Measurements from ENCODE around the gene LIN28A. TPM values are rescaled to one million over a fixed set of nuclear protein-coding genes. Genes with fewer than 3 reads are reported as not detected.
"Not testable (repeated sequence)": the region's sequence is repeated elsewhere in the genome, so short reads cannot be mapped to it uniquely, and the experiment has no call there.

LIN28A gene
- total RNA-seq, 1 donor from 2014 or later: 80.2 TPM

GRCh38 chr1:26373281-26373680 is 37.3 kb upstream of the LIN28A start:
- no peaks in the 10 kb centered on the region for H3K36me3 Mint-ChIP-seq (ENCODE audit: insufficient read depth)
- TF ChIP-seq, protein P1, sequence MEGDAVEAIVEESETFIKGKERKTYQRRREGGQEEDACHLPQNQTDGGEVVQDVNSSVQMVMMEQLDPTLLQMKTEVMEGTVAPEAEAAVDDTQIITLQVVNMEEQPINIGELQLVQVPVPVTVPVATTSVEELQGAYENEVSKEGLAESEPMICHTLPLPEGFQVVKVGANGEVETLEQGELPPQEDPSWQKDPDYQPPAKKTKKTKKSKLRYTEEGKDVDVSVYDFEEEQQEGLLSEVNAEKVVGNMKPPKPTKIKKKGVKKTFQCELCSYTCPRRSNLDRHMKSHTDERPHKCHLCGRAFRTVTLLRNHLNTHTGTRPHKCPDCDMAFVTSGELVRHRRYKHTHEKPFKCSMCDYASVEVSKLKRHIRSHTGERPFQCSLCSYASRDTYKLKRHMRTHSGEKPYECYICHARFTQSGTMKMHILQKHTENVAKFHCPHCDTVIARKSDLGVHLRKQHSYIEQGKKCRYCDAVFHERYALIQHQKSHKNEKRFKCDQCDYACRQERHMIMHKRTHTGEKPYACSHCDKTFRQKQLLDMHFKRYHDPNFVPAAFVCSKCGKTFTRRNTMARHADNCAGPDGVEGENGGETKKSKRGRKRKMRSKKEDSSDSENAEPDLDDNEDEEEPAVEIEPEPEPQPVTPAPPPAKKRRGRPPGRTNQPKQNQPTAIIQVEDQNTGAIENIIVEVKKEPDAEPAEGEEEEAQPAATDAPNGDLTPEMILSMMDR (IDR thresholded peaks at IDR 0.05; ENCODE audit: unreplicated experiment): no peak
- H3K4me1 Mint-ChIP-seq (ENCODE audit: low read depth): no peaks in the 10 kb centered on the region
- no peak overlapping the region for H3K4me3 Mint-ChIP-seq (ENCODE audit: low read depth)
- no peak overlapping the region for H3K27ac Mint-ChIP-seq
- peaks cover 14% of the 10 kb centered on the region for H3K27me3 Mint-ChIP-seq
- DNase-seq (ENCODE audit: low spot score, unreplicated experiment): no peak
- H3K9me3 Mint-ChIP-seq (ENCODE audit: low read depth): no peaks in the 10 kb centered on the region

DNA sequence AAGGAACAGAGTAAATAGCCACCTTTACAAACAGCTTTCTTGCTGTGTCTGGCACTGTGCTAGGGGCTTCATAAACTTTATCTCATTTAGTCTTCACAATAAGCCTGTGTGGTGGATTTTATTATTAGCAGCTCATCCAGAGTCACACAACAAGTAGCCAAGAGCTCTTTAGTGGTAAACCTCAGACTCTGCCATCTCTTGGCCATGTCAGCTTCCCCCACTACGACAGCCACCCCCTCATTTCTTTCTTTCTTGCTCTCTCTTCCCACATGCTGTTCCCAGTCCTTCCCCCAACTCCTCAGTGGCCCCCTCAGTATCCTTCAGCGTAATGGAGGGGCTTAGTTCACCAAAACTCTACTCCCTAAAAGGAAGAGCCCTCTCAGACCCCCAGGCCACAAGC is 36.8 kb upstream of the LIN28A start:
- Mint-ChIP-seq H3K4me1 (ENCODE audit: low read depth) (no peaks in the 10 kb centered on the region), H3K36me3 (ENCODE audit: insufficient read depth) (no peaks in the 10 kb centered on the region), H3K4me3 (ENCODE audit: low read depth) (no peak overlapping the region), H3K9me3 (ENCODE audit: low read depth) (no peaks in the 10 kb centered on the region), H3K27ac (no peak overlapping the region), H3K27me3 (peaks cover 14% of the 10 kb centered on the region)
- no peak for DNase-seq (ENCODE audit: low spot score, unreplicated experiment)
- TF ChIP-seq, protein P1 (IDR thresholded peaks at IDR 0.05; ENCODE audit: unreplicated experiment): no peak

DNA sequence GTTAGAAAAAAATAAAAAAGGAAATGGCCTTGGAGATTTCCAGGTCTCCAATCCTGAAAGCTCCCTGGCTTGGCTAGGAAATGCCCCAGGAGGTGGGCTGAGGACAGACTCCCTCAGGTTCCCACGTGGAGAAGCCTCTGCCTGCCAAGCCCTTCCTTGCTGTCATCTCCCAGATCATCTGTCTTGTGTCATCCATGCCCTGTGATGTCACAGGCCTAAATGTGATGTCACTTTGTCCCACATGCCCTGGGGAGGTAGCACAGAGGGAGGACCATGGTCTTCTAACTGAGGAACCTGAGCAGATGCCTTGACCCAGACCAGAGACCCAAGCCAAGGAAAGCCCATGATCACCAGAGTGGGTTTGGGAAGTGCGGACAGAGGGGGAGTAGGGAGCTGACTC is 36.3 kb upstream of the LIN28A start:
- not testable (repeated sequence) for H3K4me3 Mint-ChIP-seq (ENCODE audit: low read depth); H3K9me3 Mint-ChIP-seq (ENCODE audit: low read depth); H3K27ac Mint-ChIP-seq; H3K4me1 Mint-ChIP-seq (ENCODE audit: low read depth); H3K36me3 Mint-ChIP-seq (ENCODE audit: insufficient read depth); DNase-seq (ENCODE audit: low spot score, unreplicated experiment)
- H3K27me3 Mint-ChIP-seq: peaks cover 14% of the 10 kb centered on the region

GRCh38 chr1:26375081-26375480 is 35.5 kb upstream of the LIN28A start:
- Mint-ChIP-seq H3K36me3 (ENCODE audit: insufficient read depth) (no peaks in the 10 kb centered on the region), H3K4me1 (ENCODE audit: low read depth) (no peaks in the 10 kb centered on the region), H3K4me3 (ENCODE audit: low read depth) (no peak overlapping the region), H3K27me3 (peaks cover 14% of the 10 kb centered on the region), H3K9me3 (ENCODE audit: low read depth) (no peaks in the 10 kb centered on the region), H3K27ac (no peak overlapping the region)
- no peak for DNase-seq (ENCODE audit: low spot score, unreplicated experiment)
- TF ChIP-seq, protein P1 (IDR thresholded peaks at IDR 0.05; ENCODE audit: unreplicated experiment): no peak

DNA sequence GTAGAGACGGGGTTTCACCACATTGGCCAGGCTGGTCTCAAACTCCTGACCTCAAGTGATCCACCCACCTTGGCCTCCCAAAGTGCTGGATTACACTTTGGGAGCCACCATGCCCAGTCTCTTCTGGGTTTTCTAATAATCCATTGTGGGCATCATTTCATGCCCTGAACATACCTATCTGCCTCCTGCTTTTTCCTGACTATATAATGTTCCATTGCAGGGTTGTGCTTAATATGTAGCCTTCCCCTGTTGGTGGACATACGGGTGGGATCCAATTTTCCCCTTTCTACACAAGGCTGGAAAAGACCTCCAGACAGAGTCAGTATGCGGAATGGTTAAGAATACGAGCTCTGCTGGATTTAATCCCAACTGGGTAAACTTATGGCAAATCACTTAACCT is 34.6 kb upstream of the LIN28A start:
- TF ChIP-seq, protein P1 (IDR thresholded peaks at IDR 0.05; ENCODE audit: unreplicated experiment): no peak
- DNase-seq (ENCODE audit: low spot score, unreplicated experiment): no peak
- no peaks in the 10 kb centered on the region for H3K4me1 Mint-ChIP-seq (ENCODE audit: low read depth)
- peaks cover 11% of the 10 kb centered on the region for H3K27me3 Mint-ChIP-seq
- H3K4me3 Mint-ChIP-seq (ENCODE audit: low read depth): no peak overlapping the region
- H3K27ac Mint-ChIP-seq: no peak overlapping the region
- H3K36me3 Mint-ChIP-seq (ENCODE audit: insufficient read depth): no peaks in the 10 kb centered on the region
- H3K9me3 Mint-ChIP-seq (ENCODE audit: low read depth): no peaks in the 10 kb centered on the region

DNA sequence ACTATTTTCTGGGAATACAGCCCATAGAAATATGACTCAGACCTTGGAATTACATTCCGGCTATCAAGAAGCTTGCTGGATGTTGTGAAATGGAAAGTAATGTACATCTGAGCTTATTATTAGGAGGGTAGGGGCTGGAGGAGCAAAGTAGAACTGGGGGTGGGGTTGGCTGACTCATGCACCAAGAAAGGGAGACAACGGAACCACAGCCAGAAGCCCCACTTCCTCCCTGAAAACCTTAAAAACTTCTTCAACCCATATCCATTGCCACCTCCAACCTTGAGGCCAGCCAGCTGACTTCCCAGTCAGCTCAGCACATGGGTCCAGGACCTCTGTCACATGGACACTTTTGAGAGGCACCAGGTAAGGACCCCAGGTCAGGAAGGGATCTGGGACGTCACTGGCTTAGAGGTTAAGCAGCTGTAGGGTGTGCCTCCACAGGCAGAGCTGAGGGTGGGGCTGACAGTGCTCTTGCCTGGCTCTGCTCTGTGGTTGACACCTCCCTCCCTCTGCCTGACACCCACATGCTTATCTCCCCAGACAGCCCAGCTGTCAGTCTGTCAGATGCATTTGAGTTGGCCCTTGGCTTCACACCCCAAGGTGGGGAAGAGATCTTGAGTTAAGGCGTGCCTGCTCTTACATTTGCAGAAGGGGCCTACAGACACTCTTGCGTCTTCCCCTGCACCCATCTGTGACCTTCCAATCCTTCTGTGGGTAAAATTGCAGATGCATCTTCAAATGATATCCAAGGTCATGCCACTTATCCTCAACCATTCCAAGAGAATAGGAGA is 32.3 kb upstream of the LIN28A start:
- DNase-seq (ENCODE audit: low spot score, unreplicated experiment): no peak
- H3K4me3 Mint-ChIP-seq (ENCODE audit: low read depth): no peak overlapping the region

More for the DNA sequence above, 32.3 kb upstream of the LIN28A start:
- H3K4me1 Mint-ChIP-seq (ENCODE audit: low read depth): no peaks in the 10 kb centered on the region
- no peak overlapping the region for H3K27ac Mint-ChIP-seq
- no peaks in the 10 kb centered on the region for H3K36me3 Mint-ChIP-seq (ENCODE audit: insufficient read depth)
- TF ChIP-seq, protein P1 (IDR thresholded peaks at IDR 0.05; ENCODE audit: unreplicated experiment): no peak
- H3K9me3 Mint-ChIP-seq (ENCODE audit: low read depth): no peaks in the 10 kb centered on the region
- peaks cover 11% of the 10 kb centered on the region for H3K27me3 Mint-ChIP-seq
